Memory B cell (primary cell): Measurements from ENCODE around the gene ZBTB37.
"Not testable (repeated sequence)": the region's sequence is repeated elsewhere in the genome, so short reads cannot be mapped to it uniquely, and the experiment has no call there.

Experiments
- ATAC-seq: fragments of 150-1000 bp; cut with Tn5 transposase; 2 replicates; pipeline ENCODE4 v1.10.0; 2021; ENCODE audit warnings: low read depth, mild to moderate bottlenecking, moderate library complexity
- DNase-seq, 2 donors: peaks; one replicate each; pipeline ENCODE4 v3.0.0; 2022; ENCODE audit warnings: low spot score in 2 of 2
- H3K27ac Mint-ChIP-seq: one replicate; pipeline ENCODE4 v1.8.0; 2022; ENCODE audit warnings: mild to moderate bottlenecking, moderate library complexity, mixed read lengths
- H3K27me3 Mint-ChIP-seq: one replicate; pipeline ENCODE4 v1.8.0; 2022; ENCODE audit warnings: mixed read lengths
- H3K36me3 Mint-ChIP-seq: one replicate; pipeline ENCODE4 v1.8.0; 2022; ENCODE audit warnings: mild to moderate bottlenecking, mixed read lengths
- H3K4me1 Mint-ChIP-seq: one replicate; pipeline ENCODE4 v1.8.0; 2022; ENCODE audit warnings: mixed read lengths
- H3K4me3 Mint-ChIP-seq: one replicate; pipeline ENCODE4 v1.8.0; 2022; ENCODE audit warnings: mild to moderate bottlenecking, moderate library complexity, mixed read lengths
- H3K9me3 Mint-ChIP-seq: one replicate; pipeline ENCODE4 v1.8.0; 2022; ENCODE audit warnings: mixed read lengths

ZBTB37 gene

GRCh38 chr1:173871091-173871490, 2.9 kb downstream of the ZBTB37 start:
- Mint-ChIP-seq H3K36me3 (peaks cover 24% of the 10 kb centered on the region), H3K27me3 (no peaks in the 10 kb centered on the region), H3K9me3 (no peaks in the 10 kb centered on the region), H3K27ac (peak overlapping the region; percentile 67), H3K4me3 (no peak overlapping the region), H3K4me1 (peaks cover 27% of the 10 kb centered on the region)
- no peak for DNase-seq
- ATAC-seq = no peak

GRCh38 chr1:173871500-173871899, 3.3 kb downstream of the ZBTB37 start:
- Mint-ChIP-seq H3K36me3 (peaks cover 23% of the 10 kb centered on the region), H3K4me1 (peaks cover 23% of the 10 kb centered on the region), H3K4me3 (no peak overlapping the region)

GRCh38 chr1:173876732-173877131, 8.6 kb downstream of the ZBTB37 start:
- H3K9me3 Mint-ChIP-seq = no peaks in the 10 kb centered on the region
- H3K4me3 Mint-ChIP-seq = no peak overlapping the region
- no peak for DNase-seq
- no peak overlapping the region for H3K27ac Mint-ChIP-seq
- no peaks in the 10 kb centered on the region for H3K27me3 Mint-ChIP-seq
- no peak for ATAC-seq
- H3K4me1 Mint-ChIP-seq = peaks cover 4% of the 10 kb centered on the region
- H3K36me3 Mint-ChIP-seq = peaks cover 32% of the 10 kb centered on the region

More at GRCh38 chr1:173871500-173871899, 3.3 kb downstream of the ZBTB37 start:
- Mint-ChIP-seq H3K9me3 (no peaks in the 10 kb centered on the region), H3K27me3 (no peaks in the 10 kb centered on the region), H3K27ac (no peak overlapping the region)
- no peak for ATAC-seq
- DNase-seq = no peak

- no peaks in the 10 kb centered on the region for H3K9me3 Mint-ChIP-seq
- peaks cover 30% of the 10 kb centered on the region for H3K36me3 Mint-ChIP-seq
- no peak overlapping the region for H3K4me3 Mint-ChIP-seq
- no peaks in the 10 kb centered on the region for H3K27me3 Mint-ChIP-seq
- H3K27ac Mint-ChIP-seq = peak overlapping the region; percentile 63
- H3K4me1 Mint-ChIP-seq = peaks cover 4% of the 10 kb centered on the region
- DNase-seq = no peak
- ATAC-seq = no peak
Observed at GRCh38 chr1:173878251-173878650, 10.1 kb downstream of the ZBTB37 start.

- H3K9me3 Mint-ChIP-seq, H3K27me3 Mint-ChIP-seq, H3K27ac Mint-ChIP-seq, DNase-seq, H3K4me3 Mint-ChIP-seq, ATAC-seq, H3K4me1 Mint-ChIP-seq: not testable (repeated sequence)
- peaks cover 30% of the 10 kb centered on the region for H3K36me3 Mint-ChIP-seq
Observed at GRCh38 chr1:173881117-173881516, 12.9 kb downstream of the ZBTB37 start.

GRCh38 chr1:173884701-173885100, 16.5 kb downstream of the ZBTB37 start:
- Mint-ChIP-seq H3K36me3 (peaks cover 26% of the 10 kb centered on the region), H3K4me3 (no peak overlapping the region), H3K27me3 (no peaks in the 10 kb centered on the region), H3K27ac (no peak overlapping the region), H3K4me1 (peaks cover 4% of the 10 kb centered on the region), H3K9me3 (no peaks in the 10 kb centered on the region)
- ATAC-seq (no peak), DNase-seq (no peak)

GRCh38 chr1:173886746-173887611, 18.8 kb downstream of the ZBTB37 start:
- peaks cover 30% of the 10 kb centered on the region for H3K36me3 Mint-ChIP-seq
- H3K4me1 Mint-ChIP-seq = peaks cover 7% of the 10 kb centered on the region
- no peaks in the 10 kb centered on the region for H3K27me3 Mint-ChIP-seq
- no peak overlapping the region for H3K4me3 Mint-ChIP-seq
- no peaks in the 10 kb centered on the region for H3K9me3 Mint-ChIP-seq
- H3K27ac Mint-ChIP-seq = no peak overlapping the region
- no peak for DNase-seq
- no peak for ATAC-seq

GRCh38 chr1:173887627-173888026, 19.4 kb downstream of the ZBTB37 start:
- DNase-seq = no peak
- Mint-ChIP-seq H3K4me1 (peaks cover 5% of the 10 kb centered on the region), H3K4me3 (no peak overlapping the region), H3K27me3 (no peaks in the 10 kb centered on the region), H3K9me3 (no peaks in the 10 kb centered on the region), H3K27ac (no peak overlapping the region), H3K36me3 (peaks cover 29% of the 10 kb centered on the region)
- no peak for ATAC-seq

GRCh38 chr1:173888749-173889148, 20.6 kb downstream of the ZBTB37 start:
- no peaks in the 10 kb centered on the region for H3K9me3 Mint-ChIP-seq
- H3K4me3 Mint-ChIP-seq = no peak overlapping the region
- H3K27ac Mint-ChIP-seq = no peak overlapping the region
- H3K4me1 Mint-ChIP-seq = peaks cover 5% of the 10 kb centered on the region
- H3K36me3 Mint-ChIP-seq = peaks cover 30% of the 10 kb centered on the region
- ATAC-seq (no peak), DNase-seq (no peak)
- no peaks in the 10 kb centered on the region for H3K27me3 Mint-ChIP-seq

- no peaks in the 10 kb centered on the region for H3K27me3 Mint-ChIP-seq
Observed at GRCh38 chr1:173889885-173890284, 21.7 kb downstream of the ZBTB37 start.

GRCh38 chr1:173893611-173894010, 25.4 kb downstream of the ZBTB37 start:
- peaks cover 13% of the 10 kb centered on the region for H3K4me1 Mint-ChIP-seq
- ATAC-seq = no peak
- H3K4me3 Mint-ChIP-seq = no peak overlapping the region
- no peak overlapping the region for H3K27ac Mint-ChIP-seq
- no peaks in the 10 kb centered on the region for H3K27me3 Mint-ChIP-seq
- DNase-seq = no peak
- no peaks in the 10 kb centered on the region for H3K9me3 Mint-ChIP-seq
- peaks cover 19% of the 10 kb centered on the region for H3K36me3 Mint-ChIP-seq

More at GRCh38 chr1:173889885-173890284, 21.7 kb downstream of the ZBTB37 start:
- no peak overlapping the region for H3K4me3 Mint-ChIP-seq
- H3K4me1 Mint-ChIP-seq = peaks cover 8% of the 10 kb centered on the region
- peaks cover 36% of the 10 kb centered on the region for H3K36me3 Mint-ChIP-seq
- no peak for ATAC-seq
- no peaks in the 10 kb centered on the region for H3K9me3 Mint-ChIP-seq
- H3K27ac Mint-ChIP-seq = no peak overlapping the region
- DNase-seq = no peak

GRCh38 chr1:173894189-173894588, 26.0 kb downstream of the ZBTB37 start:
- Mint-ChIP-seq H3K27me3 (no peaks in the 10 kb centered on the region), H3K4me1 (peaks cover 13% of the 10 kb centered on the region), H3K36me3 (peaks cover 18% of the 10 kb centered on the region), H3K27ac (no peak overlapping the region), H3K4me3 (no peak overlapping the region), H3K9me3 (no peaks in the 10 kb centered on the region)
- ATAC-seq (no peak), DNase-seq (no peak)

GRCh38 chr1:173900427-173900826, 32.2 kb downstream of the ZBTB37 start:
- no peaks in the 10 kb centered on the region for H3K9me3 Mint-ChIP-seq
- no peak overlapping the region for H3K4me3 Mint-ChIP-seq
- DNase-seq (no peak), ATAC-seq (no peak)
- H3K36me3 Mint-ChIP-seq = peaks cover 13% of the 10 kb centered on the region
- no peak overlapping the region for H3K27ac Mint-ChIP-seq
- no peaks in the 10 kb centered on the region for H3K27me3 Mint-ChIP-seq
- peaks cover 6% of the 10 kb centered on the region for H3K4me1 Mint-ChIP-seq

- Mint-ChIP-seq H3K27me3 (no peaks in the 10 kb centered on the region), H3K4me3 (no peak overlapping the region)
- no peak for ATAC-seq
Observed at GRCh38 chr1:173900992-173901391, 32.8 kb downstream of the ZBTB37 start.

More at GRCh38 chr1:173900992-173901391, 32.8 kb downstream of the ZBTB37 start:
- no peak for DNase-seq
- Mint-ChIP-seq H3K9me3 (no peaks in the 10 kb centered on the region), H3K36me3 (peaks cover 13% of the 10 kb centered on the region), H3K27ac (no peak overlapping the region), H3K4me1 (peaks cover 4% of the 10 kb centered on the region)
